ENCODE results near the gene XYLT2. TPM values are rescaled to one million over a fixed set of nuclear protein-coding genes. Genes with fewer than 3 reads are reported as not detected.

Gene XYLT2
- total RNA-seq, 2 donors from 2014 or later: 54.1 to 65.9 TPM

GRCh38 chr17:50322271-50322670 lies 23.7 kb upstream of the XYLT2 start:
- no peak for TF ChIP-seq CTCF (conservative IDR thresholded peaks at IDR 0.05)
- Mint-ChIP-seq H3K36me3 (ENCODE audit: low read depth) (no peaks in the 10 kb centered on the region), H3K4me3 (no peak overlapping the region), H3K27me3 (ENCODE audit: insufficient read depth) (peaks cover 3% of the 10 kb centered on the region), H3K27ac (no peak overlapping the region), H3K9me3 (no peaks in the 10 kb centered on the region), H3K4me1 (peaks cover 37% of the 10 kb centered on the region)
- H3K36me3 ChIP-seq (ENCODE audit: control insufficient read depth, insufficient read depth, low read length): no peaks in the 10 kb centered on the region
- WGBS, 2 experiments (ENCODE audit: insufficient coverage in 1 of 2, insufficient read length in 1 of 2): 90 to 95% methylated on average over 3 to 7 of the region's 7 CpGs
- no peak overlapping the region for H3K4me3 ChIP-seq (ENCODE audit: low read length)
- H3K4me1 ChIP-seq (ENCODE audit: control insufficient read depth, insufficient read depth, low read length): peaks cover 4% of the 10 kb centered on the region
- H3K9me3 ChIP-seq (ENCODE audit: control insufficient read depth, low read length): no peaks in the 10 kb centered on the region
- no peak for DNase-seq
- no peaks in the 10 kb centered on the region for H3K27me3 ChIP-seq (ENCODE audit: control insufficient read depth, insufficient read depth, low read length, poor library complexity, severe bottlenecking)
- H3K27ac ChIP-seq (ENCODE audit: low read depth, low read length): no peak overlapping the region
- no peak overlapping the region for H3K9ac ChIP-seq (ENCODE audit: extremely low read depth, low read length, poor library complexity, severe bottlenecking)

- peak overlapping the region; percentile 72 for H3K27ac Mint-ChIP-seq
- TF ChIP-seq CTCF (conservative IDR thresholded peaks at IDR 0.05): no peak
- H3K36me3 Mint-ChIP-seq (ENCODE audit: low read depth): no peaks in the 10 kb centered on the region
- Histone ChIP-seq H3K4me3 (ENCODE audit: low read length) (no peak overlapping the region), H3K36me3 (ENCODE audit: control insufficient read depth, insufficient read depth, low read length) (no peaks in the 10 kb centered on the region), H3K9me3 (ENCODE audit: control insufficient read depth, low read length) (no peaks in the 10 kb centered on the region), H3K27ac (ENCODE audit: low read depth, low read length) (no peak overlapping the region), H3K27me3 (ENCODE audit: control insufficient read depth, insufficient read depth, low read length, poor library complexity, severe bottlenecking) (no peaks in the 10 kb centered on the region), H3K4me1 (ENCODE audit: control insufficient read depth, insufficient read depth, low read length) (no peaks in the 10 kb centered on the region), H3K9ac (ENCODE audit: extremely low read depth, low read length, poor library complexity, severe bottlenecking) (no peak overlapping the region)
- DNase-seq: no peak
- 90 to 91% methylated on average over 4 to 5 of the region's 5 CpGs for WGBS, 2 experiments (ENCODE audit: insufficient coverage in 1 of 2, insufficient read length in 1 of 2)
- H3K4me1 Mint-ChIP-seq: peaks cover 37% of the 10 kb centered on the region
- H3K9me3 Mint-ChIP-seq: no peaks in the 10 kb centered on the region
- peaks cover 3% of the 10 kb centered on the region for H3K27me3 Mint-ChIP-seq (ENCODE audit: insufficient read depth)
- no peak overlapping the region for H3K4me3 Mint-ChIP-seq
These were observed 22.9 kb upstream of the XYLT2 start for GRCh38 chr17:50323060-50323459.

GRCh38 chr17:50325906-50326305 lies 20.0 kb upstream of the XYLT2 start:
- Mint-ChIP-seq H3K4me1 (peaks cover 36% of the 10 kb centered on the region), H3K36me3 (ENCODE audit: low read depth) (no peaks in the 10 kb centered on the region), H3K27me3 (ENCODE audit: insufficient read depth) (peaks cover 3% of the 10 kb centered on the region), H3K27ac (no peak overlapping the region), H3K4me3 (no peak overlapping the region), H3K9me3 (no peaks in the 10 kb centered on the region)
- H3K4me3 ChIP-seq (ENCODE audit: low read length): no peak overlapping the region
- no peaks in the 10 kb centered on the region for H3K9me3 ChIP-seq (ENCODE audit: control insufficient read depth, low read length)
- H3K9ac ChIP-seq (ENCODE audit: extremely low read depth, low read length, poor library complexity, severe bottlenecking): no peak overlapping the region
- H3K36me3 ChIP-seq (ENCODE audit: control insufficient read depth, insufficient read depth, low read length): no peaks in the 10 kb centered on the region
- TF ChIP-seq CTCF (conservative IDR thresholded peaks at IDR 0.05): no peak
- no peaks in the 10 kb centered on the region for H3K4me1 ChIP-seq (ENCODE audit: control insufficient read depth, insufficient read depth, low read length)
- WGBS, 2 experiments (ENCODE audit: insufficient coverage in 1 of 2, insufficient read length in 1 of 2): 75 to 89% methylated on average over 2 to 4 of the region's 4 CpGs
- DNase-seq: peak; percentile 22
- no peaks in the 10 kb centered on the region for H3K27me3 ChIP-seq (ENCODE audit: control insufficient read depth, insufficient read depth, low read length, poor library complexity, severe bottlenecking)
- H3K27ac ChIP-seq (ENCODE audit: low read depth, low read length): no peak overlapping the region

Measured in endodermal cell (in vitro differentiated cells).